GM12875 (cell line): ENCODE measurements around the gene UNC13A.

Source experiments
- H3K4me3 ChIP-seq: one replicate; pipeline ENCODE4 v1.5.1; 2011; ENCODE audit warnings: low read depth, low read length, control low read depth
- TF ChIP-seq, protein P1 (sequence below): IDR thresholded peaks from 2 replicates; pipeline ENCODE4 v1.5.1; 2011; ENCODE audit warnings: low read depth, mild to moderate bottlenecking, control low read depth, inconsistent platforms, low read length, moderate library complexity, borderline replicate concordance; ENCODE audit not compliant: insufficient read depth

The UNC13A gene

DNA sequence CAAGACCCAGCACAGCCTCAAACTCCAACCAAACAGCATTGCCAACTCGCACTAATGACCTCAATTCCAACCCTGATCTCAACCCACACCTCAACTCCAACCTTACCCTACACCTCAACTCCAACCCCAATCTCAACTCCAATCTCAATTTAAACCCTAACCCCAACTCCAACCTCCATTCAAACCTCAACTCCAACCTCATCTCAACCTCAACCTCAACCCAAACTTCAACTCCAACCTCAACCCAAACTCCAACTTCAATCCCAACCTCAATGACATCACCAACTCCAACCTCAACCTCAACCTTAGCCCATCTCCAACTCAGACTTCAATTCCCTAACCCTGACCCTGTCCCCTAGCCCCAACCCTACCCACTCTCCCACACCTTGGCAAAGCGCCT is 58.4 kb downstream of the UNC13A start:
- TF ChIP-seq, protein P1, sequence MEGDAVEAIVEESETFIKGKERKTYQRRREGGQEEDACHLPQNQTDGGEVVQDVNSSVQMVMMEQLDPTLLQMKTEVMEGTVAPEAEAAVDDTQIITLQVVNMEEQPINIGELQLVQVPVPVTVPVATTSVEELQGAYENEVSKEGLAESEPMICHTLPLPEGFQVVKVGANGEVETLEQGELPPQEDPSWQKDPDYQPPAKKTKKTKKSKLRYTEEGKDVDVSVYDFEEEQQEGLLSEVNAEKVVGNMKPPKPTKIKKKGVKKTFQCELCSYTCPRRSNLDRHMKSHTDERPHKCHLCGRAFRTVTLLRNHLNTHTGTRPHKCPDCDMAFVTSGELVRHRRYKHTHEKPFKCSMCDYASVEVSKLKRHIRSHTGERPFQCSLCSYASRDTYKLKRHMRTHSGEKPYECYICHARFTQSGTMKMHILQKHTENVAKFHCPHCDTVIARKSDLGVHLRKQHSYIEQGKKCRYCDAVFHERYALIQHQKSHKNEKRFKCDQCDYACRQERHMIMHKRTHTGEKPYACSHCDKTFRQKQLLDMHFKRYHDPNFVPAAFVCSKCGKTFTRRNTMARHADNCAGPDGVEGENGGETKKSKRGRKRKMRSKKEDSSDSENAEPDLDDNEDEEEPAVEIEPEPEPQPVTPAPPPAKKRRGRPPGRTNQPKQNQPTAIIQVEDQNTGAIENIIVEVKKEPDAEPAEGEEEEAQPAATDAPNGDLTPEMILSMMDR, result no peak
- H3K4me3 ChIP-seq, result no peak overlapping the region

DNA sequence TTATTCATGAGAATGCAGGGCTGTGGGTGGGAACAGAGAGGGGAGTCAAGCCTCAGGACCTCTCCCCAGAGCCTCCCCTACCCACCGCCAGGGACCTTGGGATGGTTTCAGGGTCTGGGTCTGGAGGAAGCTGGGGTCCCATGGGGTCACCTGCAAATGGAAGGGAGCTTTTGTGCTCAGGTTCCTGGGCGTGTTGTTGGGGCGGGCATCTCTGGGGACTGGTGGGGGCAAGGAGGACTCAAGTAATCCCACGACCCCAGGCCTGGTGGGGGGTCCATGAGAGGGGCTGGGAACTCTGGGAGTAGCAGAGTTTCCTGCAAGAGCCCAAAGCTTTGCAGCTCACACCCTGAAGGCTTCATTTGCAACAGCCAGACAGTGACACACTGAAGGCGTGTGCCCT is 60.2 kb downstream of the UNC13A start:
- H3K4me3 ChIP-seq, result no peak overlapping the region
- TF ChIP-seq, protein P1, result no peak

GRCh38 chr19:17627161-17627560 is 61.0 kb downstream of the UNC13A start:
- TF ChIP-seq, protein P1, result no peak
- H3K4me3 ChIP-seq, result no peak overlapping the region

DNA sequence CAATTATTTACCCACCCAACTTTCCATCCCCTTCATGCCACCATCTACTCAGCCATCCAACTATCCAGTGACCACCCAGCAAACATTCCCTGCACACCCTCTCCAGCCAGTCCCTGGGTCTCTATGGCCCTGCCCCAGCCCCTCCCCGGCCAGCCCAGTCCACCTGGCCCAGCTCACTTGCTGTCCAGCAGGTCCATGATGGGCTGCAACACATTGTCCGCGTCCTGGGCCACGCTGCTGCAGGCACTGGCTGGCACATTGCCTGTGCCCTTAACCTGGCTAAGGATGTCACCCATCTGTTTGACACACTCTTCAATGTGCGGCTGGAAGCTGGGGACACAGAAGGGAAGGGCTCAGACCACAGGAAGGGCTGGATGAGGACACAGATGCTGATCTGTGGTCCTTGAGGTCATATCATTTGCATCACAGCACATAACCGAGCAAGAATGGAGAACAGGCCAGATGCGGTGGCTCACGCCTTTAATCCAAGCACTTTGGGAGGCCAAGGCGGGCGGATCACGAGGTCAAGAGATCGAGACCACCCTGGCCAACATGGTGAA is 61.6 kb downstream of the UNC13A start:
- H3K4me3 ChIP-seq, result no peak overlapping the region
- TF ChIP-seq, protein P1, result no peak

DNA sequence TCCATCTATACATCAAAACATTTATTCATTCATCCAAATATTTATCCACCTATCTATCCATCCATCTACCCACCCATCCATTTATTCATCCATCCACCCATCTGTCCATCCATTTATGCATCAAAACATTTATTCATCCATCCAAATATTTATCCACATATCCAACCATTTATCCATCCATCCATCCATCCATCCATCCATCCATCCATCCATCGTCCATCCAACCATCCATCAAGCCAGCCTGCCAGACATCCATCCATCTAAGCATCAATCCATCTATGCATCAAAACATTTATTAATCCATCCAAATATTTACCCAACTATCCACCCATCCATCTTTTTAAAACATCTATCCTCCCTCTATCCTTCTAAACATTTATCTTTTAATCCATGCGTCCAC is 62.2 kb downstream of the UNC13A start:
- TF ChIP-seq, protein P1, result no peak
- no peak overlapping the region for H3K4me3 ChIP-seq

DNA sequence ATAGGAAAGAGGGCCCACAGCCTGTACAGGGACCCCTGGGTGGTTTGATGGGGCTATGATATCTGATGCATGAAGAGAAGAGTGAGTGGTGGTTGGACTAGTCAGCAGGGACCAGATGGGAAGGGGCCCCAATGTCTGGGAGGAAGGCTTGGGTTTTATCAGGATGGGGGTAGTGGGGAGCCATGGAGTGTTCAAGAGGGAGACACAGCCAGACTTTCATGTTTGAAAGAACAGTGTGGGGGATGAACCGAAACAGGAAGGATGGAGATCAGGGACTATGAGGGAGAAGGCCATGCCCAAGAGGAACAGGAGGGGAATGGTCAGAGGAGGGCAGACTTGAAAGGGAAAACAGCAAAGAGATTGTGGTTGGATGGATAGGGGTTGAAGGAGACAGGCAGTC is 63.1 kb downstream of the UNC13A start:
- H3K4me3 ChIP-seq, result no peak overlapping the region
- TF ChIP-seq, protein P1, result no peak

DNA sequence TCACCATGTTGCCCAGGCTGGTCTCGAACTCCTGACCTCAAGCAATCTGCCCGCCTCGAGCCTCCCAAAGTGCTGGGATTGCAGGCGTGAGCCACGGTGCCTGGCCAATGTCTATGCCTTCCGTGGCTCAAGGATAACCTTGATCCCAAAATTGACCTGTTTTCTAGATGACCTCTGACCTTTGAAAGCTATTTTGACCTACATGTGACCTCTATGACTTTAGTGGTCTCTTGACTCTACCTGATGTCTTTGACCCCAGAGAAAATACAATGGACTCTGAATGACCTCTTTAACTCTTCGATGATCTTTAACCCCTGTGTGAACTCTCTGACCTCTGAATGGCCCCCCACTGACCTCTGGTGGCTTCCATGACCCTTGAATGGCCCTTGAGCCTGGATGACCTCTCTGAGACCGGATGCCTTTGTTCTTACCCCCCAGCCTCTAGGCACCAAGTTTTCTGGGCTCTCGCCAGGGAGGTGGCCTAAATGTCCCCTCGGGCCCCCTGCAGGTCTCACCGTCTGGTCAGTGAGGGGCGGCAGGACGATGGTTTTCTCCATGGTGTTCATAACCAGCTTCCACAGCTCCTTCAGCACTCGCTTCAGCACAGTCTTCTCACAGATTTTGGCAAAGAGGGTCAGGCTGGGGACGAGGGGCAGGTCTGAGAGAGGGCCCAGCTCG is 63.7 kb downstream of the UNC13A start:
- H3K4me3 ChIP-seq, result no peak overlapping the region
- TF ChIP-seq, protein P1, result no peak
